ENCODE data around the gene SLAMF1.
"Not testable (repeated sequence)": the region's sequence is repeated elsewhere in the genome, so short reads cannot be mapped to it uniquely, and the experiment has no call there.

The SLAMF1 gene

DNA sequence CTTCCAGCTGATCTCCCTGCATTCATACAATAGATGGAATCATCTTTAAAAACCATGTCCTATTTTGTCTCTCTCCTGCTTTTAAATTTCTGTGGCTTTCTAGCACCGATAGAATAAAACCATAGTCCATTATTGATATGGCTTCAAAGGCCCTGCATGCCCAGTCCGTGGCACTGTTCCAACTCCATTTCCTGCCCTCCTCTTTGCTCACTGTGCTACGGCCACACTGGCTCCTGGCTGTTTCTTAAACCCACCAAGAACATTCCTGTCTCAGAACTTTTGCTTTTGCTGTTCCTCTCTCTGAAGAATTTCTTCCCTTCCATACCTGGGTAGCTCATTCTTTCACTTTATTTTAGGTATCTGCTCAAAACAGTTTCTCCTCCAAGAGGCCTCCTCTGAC, 7.2 kb downstream of the SLAMF1 start:
- no peak for DNase-seq (ENCODE audit: low spot score)

DNA sequence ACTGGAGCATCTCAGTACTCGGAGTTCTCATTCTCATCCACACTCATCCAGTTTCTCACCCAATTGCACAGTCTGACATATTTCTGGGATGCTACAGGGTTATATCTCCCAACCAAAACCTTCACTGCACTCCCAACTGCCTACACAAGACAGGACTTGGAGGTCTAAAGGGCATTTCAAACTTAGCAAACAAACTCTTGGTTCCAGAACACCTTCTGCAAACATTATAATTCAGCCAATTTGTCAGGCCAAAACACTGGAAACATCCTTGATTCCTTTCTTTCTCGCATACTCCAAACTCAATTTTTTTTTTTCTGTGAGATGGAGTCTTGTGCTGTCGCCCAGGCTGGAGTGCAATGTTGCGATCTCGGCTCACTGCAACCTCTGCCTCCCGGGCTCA, 7.9 kb downstream of the SLAMF1 start:
- DNase-seq (ENCODE audit: low spot score) = no peak

DNA sequence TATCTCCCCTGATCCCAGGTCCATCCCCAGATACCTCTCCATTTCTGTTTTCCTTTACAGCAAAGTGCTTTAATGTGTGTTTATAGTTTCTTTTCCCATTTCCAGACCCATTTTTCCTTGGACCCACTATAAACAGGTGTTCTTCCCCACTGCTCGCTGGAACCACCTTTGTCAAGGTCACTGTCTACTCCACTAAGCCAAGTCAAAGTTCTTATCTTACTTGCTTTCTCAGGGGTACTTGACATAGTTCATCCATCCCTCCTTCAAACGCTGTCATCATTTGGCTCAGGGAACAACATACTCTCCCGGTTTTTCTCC, 8.3 kb downstream of the SLAMF1 start:
- DNase-seq (ENCODE audit: low spot score) = no peak

DNA sequence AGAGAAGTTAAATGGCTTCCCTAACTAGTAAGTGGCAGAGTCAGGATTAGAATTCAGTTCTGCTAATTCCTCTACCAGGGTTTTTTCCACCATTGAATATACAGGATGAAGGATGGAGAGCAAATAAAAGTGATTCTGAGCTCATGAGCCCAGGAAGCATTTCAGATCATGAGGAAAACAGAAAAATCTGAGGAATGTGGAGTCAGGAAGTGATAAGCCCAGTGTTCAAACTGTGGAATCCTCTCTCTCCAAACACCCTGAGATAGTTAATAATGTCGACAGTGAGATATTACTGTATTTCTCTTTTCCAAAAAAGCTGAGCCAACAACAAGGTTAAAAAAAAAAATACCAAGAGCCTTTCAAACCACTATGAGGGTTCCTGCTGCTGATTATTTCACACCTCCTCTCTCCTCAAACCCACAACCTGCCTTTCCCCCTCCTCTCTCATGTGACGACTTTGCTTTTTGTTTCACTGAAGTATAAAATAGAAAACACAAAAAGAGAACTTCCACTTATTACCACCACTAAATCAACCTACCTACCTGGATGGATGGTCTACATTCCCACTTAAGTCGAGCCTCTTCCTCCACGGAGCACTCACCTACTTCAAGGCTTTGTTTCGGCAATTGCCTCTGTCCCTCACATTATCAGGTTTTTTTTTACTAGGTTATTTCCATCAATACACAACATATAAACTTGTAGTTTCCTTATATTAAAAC, 8.9 kb downstream of the SLAMF1 start:
- DNase-seq (ENCODE audit: low spot score) = no peak

DNA sequence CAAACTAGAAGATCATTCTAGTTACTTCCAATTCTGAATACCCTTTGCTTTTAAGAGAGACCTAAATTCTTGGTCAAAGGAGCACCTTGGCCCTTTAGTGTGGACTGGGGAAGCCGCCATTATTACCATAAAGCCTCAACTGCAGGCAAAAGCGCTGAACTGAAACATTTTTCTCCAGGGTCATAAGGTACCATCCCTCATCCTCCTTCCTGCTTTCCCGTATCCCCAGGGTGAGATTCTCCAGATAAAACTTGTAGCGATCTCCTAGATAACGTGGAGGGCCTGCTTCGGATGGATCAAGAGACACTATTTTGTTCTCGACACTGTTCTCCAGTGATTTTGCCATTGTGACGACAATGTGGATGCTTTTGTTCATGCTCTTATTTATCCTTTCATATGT, 9.8 kb downstream of the SLAMF1 start:
- no peak for DNase-seq (ENCODE audit: low spot score)

DNA sequence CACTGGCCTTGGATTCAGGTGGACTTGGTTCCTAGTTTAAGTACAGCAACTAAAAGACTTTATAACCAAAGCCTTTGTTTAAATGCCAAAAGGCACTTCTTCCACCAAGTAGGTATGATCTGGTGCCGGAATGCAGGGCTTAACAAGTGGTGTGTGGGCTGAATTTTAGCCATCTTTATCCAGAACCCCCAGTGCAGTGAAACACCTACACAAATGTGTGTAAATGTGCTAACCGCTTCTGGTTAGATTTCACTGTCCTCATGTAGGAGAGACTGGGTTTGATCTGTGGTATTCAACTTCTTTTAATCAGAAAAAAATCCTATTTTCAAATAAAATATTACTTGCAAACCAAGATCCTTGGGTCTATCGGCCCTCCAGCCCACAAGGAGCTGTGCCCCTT, 10.3 kb downstream of the SLAMF1 start:
- DNase-seq (ENCODE audit: low spot score) = no peak

DNA sequence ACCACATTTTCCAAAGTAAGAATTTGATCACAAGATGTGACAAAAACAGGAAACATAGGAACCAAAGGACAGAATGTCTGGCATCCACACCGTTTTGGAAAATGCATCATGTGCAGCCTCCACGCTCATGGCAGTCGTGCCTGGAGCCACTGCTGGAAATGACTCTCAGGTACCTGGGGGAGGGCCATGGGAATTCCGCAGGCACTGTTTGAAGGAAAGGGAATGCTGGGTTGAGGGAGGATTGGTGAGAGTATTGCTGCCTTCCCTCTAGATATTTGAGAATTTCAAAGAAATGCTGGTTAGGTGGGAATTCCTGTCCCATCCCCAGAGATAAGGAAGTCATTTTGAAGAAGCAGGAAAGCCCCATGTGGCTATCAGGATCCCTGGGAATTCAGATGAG, 10.8 kb downstream of the SLAMF1 start:
- DNase-seq (ENCODE audit: low spot score) = no peak

DNA sequence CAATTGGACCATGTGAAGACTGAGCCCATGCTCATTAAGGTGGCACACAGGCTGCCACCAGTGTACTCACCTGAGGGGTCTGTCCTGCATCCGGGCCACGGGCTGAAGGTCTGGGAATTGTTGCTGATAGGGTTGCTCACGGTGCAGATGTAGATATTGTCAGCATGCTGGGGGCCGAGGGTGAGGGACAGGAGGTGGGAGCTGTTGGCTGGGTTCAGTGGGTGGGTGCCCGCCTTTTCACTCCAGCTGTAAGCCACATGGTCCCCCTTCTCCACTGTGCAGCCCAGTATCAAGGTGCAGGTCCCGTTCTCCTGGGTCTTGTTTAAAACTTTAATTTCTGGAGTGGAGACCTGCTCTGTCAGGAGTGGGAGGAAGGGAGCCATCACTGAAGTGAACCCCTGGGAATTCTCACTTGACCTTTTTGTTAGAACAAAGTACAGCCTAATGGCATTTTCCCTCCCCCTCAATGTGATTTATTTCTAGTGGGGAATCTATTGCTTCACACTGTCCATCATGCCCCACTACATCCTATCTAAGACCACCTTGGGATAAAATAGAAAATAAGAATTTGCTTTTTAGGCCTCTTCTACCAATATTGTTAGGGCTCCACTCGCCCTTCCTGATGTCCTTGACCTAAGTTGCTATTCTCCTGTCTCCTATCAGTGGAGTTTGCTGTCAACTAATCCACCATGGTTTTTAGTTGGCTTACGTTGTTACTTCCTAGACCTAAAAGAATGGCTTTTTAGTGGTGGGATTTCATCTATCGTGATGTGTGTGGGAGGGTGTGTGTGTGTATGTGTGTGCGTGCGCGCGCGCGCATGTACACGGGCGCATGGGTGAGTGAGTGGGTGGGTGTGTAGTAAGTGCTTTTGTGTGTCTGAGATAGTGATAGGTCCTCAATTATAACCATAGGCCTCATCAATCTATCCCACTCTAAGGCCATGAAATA, 12.0 kb downstream of the SLAMF1 start:
- DNase-seq (ENCODE audit: low spot score) = no peak

DNA sequence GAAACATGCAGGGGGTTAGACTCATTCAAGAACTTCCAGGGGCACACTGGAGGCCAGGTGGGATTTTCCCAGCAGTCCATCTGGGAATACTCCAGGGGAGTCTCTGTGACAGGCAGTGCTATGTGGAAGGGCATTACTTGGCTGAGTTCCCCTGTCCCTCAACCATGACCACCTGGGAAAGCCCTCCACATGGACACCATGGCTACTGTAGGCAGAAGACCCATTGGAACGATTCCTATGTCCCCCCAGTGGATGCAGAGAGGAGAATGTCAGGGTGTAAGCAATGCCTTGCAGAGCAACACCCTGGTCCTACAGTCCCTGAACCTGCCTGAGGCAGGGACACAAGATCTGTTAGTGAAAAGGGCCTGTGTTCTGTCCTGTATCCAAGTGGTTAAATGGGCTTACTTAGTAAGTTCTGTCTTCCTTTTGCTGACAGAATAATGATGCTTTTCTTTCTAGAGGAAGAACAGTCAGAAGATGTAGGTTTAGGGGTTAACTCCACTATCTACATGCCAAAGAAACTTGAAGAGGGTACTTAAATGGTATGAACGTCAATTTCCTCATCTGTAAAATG, 13.4 kb downstream of the SLAMF1 start:
- no peak for DNase-seq (ENCODE audit: low spot score)

DNA sequence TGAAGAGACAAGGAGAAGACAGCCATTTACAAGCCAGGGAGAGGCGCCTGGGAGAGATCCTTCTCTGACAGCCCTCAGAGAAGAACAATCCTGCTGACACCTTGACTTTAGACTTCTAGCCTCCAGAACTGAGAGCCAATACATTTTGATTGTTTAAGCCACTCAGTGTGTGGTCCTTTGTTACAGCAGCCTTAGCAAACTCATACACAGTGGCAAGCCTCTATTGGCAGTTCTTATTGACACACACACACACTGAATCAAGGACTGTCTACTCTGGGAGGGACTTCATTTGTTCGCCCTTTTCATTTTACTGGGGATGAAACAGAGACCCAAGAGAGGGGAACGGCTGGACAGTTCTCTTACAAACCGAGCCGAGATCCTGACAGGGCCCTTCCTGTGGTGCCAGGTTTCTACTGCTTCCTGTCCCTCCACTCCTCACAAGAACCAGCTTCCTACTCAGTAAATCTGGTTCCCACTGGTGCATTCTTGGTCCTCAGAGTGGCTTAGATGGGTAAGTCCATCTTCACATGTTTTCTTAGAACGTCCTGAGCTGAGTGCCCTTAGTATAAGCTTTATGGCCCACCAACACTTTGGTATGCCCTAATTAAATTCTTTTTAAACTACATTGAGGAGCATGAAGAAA, 14.7 kb downstream of the SLAMF1 start:
- DNase-seq (ENCODE audit: low spot score) = no peak

DNA sequence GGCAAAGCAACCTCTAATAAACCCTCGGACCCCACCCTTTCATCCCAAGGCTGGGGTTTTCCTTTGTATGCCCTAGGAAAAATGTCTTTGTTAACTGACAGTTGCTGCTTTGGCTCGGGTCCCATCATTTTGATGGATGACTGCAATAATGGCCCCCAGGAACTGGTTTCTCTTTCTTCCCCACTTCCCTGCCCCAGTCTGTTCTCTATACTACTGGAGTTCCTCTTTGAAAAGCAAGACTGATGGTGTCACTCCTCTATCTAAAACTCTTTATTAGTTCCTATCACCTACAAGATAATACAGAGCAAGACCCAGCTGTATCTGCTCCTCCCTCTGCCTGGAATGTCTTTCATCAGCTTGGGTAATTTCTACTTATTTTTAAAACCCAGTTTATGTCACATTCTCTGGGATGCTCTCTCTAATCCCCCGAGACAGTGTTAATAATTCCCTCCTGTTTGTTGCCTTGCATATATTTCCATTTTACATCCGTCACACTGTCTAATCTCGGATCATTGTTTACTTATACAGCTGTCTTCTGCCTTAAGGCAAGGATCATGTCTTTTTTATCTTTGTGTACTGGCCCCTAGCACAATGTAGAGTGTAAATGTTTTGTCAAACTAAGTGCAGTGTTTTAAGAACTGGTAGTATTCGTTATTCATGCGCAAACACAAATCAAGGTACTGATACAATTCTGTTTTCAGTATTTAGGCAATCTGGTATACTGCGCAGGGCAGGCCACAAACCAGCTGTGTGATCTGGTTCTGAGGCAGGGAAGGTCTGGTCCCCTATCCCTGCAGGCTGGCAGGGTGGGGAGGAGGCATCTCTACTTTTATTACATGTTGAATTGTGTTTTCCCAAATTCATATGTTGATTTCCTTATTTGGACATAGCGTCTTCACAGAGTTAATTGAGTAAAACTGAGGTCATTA, 16.1 kb downstream of the SLAMF1 start:
- DNase-seq (ENCODE audit: low spot score) = no peak

DNA sequence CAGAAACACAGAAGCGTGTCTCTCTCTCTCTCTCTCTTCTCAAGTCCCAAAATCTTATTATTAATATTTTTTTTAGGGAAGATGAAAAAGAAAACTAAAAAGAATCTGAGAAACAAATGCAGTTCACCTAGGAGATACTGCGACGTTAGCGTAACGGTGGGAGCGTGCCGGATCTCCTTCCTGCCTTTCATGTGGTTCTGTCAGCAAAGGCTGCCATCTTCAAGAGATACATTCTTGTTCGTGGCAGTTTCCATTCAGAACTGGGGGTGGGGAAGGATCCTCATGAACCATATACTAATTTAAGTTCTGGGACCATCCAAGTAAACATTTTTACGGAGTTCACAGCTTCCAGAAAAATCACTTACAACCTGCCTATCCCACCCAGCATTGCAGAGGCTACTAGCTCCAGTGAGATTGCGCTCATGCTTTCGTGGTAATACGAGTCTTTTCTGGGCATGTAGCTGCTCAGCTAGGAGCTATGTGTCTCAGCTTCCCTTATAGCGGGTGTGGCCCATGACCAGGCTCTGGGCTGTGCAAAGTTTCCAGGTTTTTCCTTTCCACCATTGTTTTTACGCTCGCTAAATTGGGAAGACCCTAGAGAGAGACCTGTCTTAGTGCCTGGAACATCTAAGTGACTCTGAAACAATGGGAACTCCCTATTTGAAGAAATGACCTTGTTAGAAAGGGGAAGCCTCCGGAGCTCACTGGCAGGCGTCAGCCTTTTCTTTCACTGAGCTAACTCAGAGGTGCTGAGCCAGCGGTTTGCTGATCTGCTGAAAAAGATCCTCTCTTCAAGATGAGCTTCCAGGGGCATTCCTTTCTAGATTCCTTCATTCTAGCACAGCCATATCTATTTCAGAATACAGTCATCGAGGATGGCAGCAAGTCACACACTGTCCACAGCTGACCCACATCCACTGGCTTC, 17.3 kb downstream of the SLAMF1 start:
- DNase-seq (ENCODE audit: low spot score) = no peak

DNA sequence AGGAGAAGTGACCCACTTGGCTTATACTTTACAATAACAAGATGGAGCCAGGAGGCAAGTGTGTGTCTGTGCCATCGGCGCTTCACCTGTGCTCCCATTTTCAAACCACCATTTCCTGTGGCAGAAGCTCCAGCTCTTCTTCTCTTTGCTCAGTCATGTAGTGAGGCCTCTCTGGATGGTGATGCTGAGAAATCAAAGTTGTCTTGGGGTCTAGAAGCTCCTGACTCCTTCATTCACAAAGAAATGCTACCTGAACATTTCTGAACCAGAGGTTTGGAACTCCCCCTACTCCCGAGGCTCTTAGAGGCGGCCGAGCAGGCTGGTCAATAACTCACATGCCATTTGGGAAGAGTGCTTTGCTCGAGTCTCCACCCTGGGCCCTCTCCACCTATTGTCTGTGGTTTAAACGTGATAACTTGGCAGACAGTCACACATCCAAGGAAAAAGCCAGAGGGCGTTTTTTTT, 18.0 kb downstream of the SLAMF1 start:
- no peak for DNase-seq (ENCODE audit: low spot score)

DNA sequence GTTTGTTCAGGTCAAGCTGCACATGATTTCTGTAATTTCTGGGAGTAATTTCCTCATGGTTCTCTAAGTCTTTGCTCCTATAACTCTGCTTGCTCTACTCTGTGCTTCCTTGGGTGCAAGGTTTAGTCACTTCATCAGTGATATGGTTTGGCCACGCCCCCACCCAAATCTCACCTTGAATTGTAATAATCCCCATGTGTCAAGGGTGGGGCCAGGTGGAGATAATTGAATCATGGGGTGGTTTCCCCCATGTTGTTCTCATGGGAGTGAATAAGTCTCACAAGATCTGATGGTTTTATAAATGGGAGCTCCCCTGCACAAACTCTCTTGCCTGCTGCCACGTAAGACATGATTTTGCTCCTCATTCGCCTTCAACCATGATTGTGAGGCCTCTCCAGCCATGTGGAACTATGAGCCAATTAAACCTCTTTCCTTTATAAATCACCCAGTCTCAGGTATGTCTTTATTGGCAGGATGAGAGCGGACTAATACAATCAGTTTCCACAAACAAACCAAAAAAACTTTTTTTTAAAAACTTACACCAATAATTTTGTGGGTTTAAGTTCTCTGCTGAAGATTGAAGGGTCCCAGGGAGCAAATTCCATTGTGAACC, 19.1 kb downstream of the SLAMF1 start:
- DNase-seq (ENCODE audit: low spot score) = not testable (repeated sequence)

DNA sequence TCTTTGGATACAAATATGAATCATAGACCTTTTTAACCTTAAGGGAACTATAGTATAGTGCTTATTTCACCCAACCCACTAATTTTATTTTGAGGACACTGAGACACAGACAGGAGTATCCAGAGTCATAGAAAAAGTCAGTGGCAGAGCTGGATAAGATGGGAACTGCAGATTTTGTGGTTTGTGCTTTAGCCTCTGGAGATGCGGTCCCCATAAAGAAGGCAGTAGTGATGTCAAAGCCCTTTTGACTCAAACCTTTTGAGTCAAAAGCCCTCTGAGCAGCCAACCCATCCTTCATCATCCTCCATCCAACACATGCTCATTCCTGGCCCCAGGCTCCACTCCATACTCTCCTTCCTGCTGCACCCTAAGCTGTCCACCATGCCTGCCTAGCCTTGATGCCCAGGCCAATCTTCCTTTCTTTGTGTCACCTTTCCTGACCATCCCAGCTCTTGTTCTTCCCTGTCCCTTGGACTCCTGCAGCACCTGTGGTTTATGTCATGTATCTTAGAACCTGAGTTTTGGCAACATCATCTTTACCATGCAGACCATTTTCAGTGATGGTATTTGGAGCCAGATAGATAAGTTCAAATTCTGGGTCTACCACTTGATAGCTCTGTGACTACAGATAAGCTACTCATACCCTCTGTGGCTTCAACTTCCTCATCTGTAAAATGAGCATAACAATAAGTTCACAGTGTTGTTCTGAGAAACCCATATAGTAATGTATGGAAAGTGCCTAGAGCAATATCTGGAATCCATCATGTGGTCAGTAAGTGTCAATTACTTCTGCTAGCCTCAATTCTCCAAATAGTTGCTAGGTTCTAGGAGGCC, 20.1 kb downstream of the SLAMF1 start:
- DNase-seq (ENCODE audit: low spot score) = no peak

DNA sequence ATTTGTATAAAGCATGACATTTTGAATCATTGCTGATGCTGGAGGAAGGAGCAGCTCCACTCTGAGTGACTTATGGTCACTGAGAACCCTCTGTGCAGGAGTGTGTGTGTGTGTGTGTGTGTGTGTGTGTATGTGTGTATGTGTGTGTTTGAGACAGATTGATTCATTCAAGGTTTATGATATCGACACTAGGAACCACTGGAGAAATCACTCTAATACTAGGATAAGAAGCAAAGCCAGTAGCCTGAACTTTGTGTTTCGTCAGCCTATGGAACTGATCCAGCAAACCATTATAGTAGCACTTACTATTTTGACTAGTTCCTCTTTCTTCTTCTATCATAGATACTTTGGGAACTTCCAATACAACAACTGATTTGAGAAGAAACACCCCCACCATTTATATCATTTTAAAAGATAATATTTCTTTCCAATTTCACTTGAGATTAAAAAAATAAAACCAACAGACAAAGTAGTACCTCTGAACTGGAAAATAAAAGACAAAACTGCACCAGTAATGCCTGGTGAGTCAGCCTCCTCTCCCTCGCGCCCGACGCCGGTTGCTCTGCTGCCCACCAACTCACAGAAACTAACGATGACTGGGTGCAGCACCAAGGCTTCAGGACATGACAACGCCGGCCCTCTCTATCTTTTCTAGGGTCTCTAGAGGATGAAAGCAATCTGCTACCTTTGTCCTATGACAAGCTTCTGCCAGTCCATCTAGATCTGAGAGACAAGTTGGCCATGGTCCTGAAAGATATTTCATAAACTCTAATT, 20.9 kb downstream of the SLAMF1 start:
- DNase-seq (ENCODE audit: low spot score) = no peak

DNA sequence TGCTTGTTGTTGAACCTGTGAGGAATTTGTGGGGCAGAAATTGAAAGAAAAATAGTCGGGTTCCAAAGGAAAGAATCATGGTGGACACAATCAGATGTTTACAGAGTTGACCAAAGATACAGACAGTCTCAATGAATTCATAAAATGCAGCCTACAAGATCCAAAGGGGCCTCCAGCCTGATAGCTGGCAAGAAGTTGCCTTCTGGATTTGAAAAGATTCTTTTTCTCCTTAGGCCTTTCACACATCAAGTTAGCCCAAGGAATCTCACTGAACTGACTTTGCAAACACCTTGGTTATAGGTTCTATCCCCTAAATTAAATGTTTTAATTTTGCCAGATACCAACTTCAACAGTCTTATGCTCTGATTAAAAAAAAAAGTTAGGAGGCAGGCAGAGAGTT, 21.5 kb downstream of the SLAMF1 start:
- no peak for DNase-seq (ENCODE audit: low spot score)

DNA sequence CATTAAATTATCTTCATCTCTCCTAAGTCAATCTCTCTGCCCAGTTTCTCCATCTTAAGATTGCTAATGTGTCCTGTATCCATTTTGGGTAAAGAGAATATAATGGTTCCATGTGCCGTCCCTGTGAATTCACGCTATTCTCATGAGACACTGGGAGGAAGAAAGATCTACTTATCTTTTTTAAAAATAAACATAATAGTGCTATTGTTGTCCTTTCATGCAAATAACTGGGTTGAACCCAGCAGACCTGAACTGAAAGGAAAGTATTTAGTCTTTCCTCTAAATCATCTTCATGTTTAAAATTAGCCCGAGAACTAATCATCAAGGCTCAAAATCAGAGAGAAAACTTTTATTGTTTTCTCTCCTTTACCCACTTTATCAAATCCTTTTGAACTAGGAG, 22.4 kb downstream of the SLAMF1 start:
- DNase-seq (ENCODE audit: low spot score) = no peak

Data from AG20443 (cell line).